GM21423 (cell line): ENCODE measurements around the gene TRAPPC12.
"Not testable (repeated sequence)": the region's sequence is repeated elsewhere in the genome, so short reads cannot be mapped to it uniquely, and the experiment has no call there.

Source experiments
- ATAC-seq: cut with Tn5 transposase; IDR thresholded peaks from one replicate; pipeline ENCODE4 v1.9.1; 2021; ENCODE audit warnings: mild to moderate bottlenecking, moderate library complexity; ENCODE audit not compliant: unreplicated experiment

The TRAPPC12 gene

DNA sequence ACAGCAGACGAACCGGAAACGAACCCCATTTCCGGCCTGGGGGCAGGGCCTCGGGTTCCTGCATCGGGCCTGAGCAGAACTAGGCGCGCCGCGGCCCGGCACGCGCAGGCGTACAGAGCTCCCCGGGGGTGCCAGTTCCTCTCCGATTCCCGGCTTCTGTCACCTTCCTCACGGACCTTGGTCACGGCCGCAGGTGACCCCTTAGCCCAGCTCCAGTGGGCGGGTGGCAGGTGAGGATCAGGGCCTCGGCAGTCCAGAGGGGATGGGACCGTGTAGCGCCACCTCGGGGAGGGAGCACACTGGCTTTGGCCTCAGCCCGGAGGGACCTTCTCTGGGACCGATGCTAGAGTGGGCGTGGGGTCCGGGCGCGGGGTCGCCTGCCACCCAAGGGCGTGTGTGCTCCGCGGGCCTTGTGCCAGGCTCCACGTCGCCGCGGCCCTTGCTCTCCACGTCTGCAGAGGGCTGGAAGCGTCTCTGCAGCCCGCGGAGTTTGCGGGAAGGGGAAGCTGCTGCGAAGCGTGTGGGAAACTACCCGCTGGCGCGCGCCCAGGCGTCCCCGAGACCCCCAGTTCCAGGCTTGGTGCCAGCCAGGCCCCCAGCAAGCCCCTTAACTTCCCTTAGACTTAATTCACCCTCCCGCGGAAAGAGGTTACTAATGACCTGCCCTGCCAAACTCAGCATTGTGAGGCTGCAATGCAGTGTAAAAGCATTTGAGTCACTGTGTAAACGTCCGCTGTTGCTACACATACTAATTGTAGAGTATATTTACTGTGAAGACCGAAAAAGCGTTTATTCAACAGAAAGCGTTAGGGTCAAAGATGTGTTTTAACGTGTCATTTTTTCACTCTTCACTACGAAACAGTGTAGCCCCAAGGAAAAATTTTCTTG, at the start of gene TRAPPC12:
Gene TRAPPC12, plus strand, starts transcription at position 48 of the 888 bp plus-strand sequence. CDS start 7,930 bp downstream, outside the sequence.
- peak; percentile 74 for ATAC-seq

- no peak for ATAC-seq
Measured at GRCh38 chr2:3332133-3332532, 47.4 kb upstream of the TRAPPC12 start.

DNA sequence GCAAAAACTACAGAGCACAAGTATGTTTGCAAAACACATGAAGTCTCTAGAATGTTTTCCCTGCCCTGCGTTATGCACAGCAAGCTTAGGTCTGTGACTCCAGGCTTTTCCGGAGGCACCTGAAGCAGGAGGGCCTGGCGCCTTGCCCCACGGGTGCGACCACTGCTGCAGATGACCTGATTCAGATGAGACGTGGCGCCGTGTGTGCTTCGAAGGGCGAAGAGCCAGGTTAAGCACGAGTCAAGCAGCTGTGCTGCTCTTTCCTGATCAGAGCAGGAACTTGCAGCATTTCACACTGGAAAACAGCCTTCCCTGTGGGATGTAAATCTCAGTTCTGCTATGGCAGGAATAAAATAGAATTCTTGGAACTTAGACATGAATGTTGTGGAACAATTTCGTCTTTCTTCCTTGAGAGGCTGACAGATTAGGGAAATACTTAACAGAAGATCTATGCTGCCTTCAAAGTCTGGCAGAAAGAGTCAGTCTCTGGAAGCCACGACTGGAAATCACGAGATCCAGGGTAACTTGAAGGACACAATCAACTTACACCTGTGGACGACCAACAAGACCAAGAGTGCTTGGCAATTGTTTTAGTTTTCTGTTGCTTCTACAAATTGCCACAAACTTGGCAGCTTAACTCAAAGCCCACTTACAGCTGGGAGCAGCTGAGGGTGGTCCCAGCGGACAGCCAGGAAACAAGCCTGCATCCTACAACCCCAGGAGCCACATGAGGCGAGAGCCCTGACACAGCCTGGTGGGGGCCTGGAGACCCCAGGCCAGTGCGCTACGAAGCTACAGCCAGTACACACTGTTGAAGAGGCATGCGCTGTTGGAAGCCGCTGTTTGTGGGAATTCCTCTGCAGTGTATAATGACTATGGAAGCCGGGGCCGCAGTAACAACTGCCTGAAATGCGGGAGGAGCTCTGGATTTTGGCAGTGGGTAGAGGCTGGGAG, 44.8 kb upstream of the TRAPPC12 start:
- no peak for ATAC-seq

DNA sequence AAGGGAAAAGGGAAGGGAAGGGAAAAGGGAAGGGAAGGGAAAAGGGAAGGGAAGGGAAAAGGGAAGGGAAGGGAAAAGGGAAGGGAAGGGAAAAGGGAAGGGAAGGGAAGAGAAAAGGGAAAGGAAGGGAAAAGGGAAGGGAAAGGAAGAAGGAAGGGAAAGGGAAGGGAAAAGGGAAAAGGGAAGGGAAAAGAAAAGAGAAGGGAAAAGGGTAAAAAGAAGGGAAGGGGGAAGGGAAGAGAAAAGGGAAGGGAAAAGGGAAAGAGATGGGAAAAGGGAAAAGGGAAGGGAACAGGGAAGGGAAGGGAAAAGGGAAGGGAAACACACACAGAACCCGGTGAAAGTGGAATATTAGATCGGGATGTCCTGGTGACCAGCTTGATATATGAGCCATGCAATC, 42.6 kb upstream of the TRAPPC12 start:
- ATAC-seq: no peak

DNA sequence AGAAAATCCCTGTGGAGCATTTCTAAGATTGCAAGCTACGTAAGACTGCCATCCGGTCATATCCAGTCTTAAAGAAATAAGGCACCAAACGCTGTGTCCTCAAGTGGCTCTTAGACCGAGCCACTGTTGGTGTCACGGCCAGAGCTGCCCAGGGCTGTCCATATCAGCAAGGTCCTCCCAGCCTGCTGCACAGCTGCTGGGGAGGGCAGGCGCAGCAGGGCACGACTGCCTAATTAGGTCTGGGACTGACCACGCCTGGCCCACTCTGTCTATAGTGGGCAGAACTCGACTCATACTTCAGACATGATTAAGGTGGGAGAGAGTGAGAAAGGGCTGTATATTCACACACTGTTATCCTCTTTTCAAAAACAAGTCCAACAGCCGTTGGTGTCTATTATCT, 41.2 kb upstream of the TRAPPC12 start:
- no peak for ATAC-seq

- ATAC-seq: no peak
Measured at GRCh38 chr2:3340144-3340543, 39.4 kb upstream of the TRAPPC12 start.

DNA sequence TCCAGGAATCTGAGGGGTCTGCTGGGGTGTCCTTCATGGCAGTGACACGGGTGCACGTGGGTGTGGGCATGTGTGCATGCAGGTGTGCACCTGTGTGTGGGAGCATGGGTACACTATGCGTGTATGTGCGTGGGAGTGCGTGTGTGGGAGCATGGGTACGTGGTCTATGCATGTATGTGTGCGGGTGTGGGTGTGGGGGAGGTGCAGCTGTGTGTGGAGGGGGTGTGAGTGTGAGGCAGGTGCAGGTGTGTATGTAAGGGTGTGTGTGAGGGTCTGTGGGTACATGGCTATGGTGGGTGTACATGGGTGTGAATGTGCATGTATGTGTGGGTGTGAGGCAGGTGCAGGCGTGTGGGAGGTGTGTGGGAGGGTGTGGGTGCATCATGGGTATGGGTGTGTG, 38.2 kb upstream of the TRAPPC12 start:
- no peak for ATAC-seq

GRCh38 chr2:3342324-3342723, 37.2 kb upstream of the TRAPPC12 start:
- no peak for ATAC-seq

GRCh38 chr2:3343012-3343411, 36.5 kb upstream of the TRAPPC12 start:
- ATAC-seq: no peak

GRCh38 chr2:3344897-3345296, 34.6 kb upstream of the TRAPPC12 start:
- no peak for ATAC-seq

DNA sequence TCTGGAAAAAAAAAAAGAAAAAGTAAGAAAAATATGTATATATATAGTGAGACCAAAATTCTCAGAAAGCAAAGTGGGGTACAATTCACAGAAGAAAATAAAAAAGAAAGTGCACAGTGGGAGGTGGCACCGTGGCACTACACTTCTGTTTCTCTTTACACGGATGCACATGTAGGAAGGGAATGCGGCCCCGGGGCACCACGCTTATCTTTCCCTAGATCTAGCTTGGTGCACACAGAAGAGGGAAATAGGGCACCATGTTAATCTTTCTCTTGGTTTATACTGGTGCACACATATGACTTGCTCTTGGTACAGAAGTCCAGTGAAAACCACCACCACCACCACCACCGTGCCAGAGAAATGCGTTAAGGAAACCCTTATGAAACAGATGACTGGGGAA, 33.9 kb upstream of the TRAPPC12 start:
- ATAC-seq: no peak

DNA sequence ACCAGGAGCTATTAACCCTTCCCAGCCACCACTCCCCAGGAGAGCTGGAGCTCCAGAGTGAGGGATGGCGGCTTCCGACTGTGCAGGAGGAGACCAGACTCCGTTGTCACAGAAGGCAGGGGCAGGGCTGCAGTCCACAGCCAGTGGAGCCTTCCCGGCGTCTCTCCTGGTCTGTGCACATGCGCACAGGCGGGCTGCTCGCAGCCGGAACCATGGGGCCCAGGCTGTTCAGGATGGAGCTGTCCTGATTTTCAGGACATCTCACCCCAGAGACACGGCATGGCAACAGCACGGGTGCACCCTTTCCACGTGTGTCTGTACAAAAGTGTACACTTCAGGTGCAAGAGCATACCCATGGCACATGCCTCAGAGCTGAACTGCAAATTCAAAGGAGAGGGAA, 30.7 kb upstream of the TRAPPC12 start:
- no peak for ATAC-seq

- ATAC-seq: no peak
Measured at GRCh38 chr2:3349211-3349693, 30.2 kb upstream of the TRAPPC12 start.

DNA sequence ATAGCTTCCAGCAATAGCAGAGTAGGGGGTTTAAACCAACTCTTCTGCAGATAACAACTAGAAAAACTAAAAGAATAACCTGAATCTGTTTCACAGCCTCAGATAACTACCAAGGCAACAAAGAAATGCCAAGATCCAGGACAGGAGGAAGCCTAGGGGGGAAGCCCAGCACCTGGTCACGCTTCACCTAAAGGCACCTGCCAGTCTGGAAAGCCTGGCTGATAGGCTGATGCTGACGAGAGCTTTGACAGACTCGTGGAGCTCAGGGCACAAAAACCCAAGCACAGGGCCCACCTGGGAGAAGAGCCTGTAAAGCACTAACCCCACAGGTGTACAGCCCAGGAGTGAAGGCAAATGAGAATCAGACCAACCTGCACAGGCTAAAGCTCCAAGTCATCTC, 24.5 kb upstream of the TRAPPC12 start:
- ATAC-seq: no peak

GRCh38 chr2:3355951-3356569, 23.4 kb upstream of the TRAPPC12 start:
- ATAC-seq: no peak

DNA sequence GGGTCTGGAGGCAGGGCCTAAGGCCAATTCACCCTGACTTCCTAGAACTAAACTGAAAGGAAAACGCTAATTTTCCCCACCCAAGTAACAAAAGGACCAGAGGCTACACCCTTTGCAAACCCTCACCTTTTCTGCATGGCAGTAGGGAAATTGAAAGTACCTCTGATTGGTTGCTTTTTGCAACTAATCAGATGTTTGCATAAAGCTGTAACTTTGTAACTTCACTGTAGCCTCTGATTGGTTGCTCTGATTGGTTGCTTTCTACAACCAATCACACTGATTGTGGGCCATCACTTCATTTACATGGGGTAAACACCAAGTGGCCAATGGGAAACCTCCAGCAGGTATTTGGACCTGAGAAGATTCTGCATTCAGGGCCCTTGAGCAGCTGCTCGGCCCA, 22.7 kb upstream of the TRAPPC12 start:
- no peak for ATAC-seq

DNA sequence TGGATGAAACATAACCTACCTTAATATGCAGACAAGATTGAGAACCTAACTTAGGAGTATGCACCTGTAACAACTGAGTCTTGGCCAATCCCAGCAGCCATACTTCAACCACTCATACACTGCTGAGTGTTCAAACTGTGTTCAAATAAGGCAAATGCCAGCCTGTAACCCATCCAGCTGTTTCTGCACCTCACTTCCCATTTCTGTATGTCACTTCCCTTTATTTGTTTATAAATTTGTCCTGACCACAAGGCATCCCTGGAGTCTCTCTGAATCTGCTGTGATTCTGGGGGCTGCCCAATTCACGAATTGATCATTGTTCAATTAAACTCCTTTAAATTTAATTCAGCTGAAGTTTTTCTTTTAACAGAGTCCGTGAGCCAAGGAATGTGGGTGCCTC, 22.0 kb upstream of the TRAPPC12 start:
- not testable (repeated sequence) for ATAC-seq

GRCh38 chr2:3357926-3358325, 21.6 kb upstream of the TRAPPC12 start:
- ATAC-seq: no peak

GRCh38 chr2:3361518-3362389, 17.7 kb upstream of the TRAPPC12 start:
- no peak for ATAC-seq

- no peak for ATAC-seq
Measured at GRCh38 chr2:3365219-3365618, 14.3 kb upstream of the TRAPPC12 start.
